ENCODE data around the gene OXSM.

DNA sequence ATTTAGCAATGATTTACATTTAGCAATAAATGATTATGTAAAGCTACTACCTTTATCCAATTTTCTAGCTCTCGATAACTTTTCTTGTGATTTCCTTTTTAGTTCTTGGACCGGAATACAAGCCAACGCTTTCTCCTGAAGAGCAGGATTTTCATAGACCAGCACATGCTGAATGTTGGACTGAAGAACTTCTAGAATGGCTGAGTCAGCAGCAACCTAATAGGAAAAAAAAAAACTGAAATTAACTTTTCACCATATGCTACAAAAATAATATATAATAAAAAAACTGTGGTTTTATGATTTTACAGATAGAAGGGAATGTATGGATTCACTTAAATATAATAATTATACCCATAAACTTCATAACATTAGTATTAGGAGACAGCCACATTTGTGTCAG, 38.8 kb upstream of the OXSM start:
- TF ChIP-seq, protein P1, sequence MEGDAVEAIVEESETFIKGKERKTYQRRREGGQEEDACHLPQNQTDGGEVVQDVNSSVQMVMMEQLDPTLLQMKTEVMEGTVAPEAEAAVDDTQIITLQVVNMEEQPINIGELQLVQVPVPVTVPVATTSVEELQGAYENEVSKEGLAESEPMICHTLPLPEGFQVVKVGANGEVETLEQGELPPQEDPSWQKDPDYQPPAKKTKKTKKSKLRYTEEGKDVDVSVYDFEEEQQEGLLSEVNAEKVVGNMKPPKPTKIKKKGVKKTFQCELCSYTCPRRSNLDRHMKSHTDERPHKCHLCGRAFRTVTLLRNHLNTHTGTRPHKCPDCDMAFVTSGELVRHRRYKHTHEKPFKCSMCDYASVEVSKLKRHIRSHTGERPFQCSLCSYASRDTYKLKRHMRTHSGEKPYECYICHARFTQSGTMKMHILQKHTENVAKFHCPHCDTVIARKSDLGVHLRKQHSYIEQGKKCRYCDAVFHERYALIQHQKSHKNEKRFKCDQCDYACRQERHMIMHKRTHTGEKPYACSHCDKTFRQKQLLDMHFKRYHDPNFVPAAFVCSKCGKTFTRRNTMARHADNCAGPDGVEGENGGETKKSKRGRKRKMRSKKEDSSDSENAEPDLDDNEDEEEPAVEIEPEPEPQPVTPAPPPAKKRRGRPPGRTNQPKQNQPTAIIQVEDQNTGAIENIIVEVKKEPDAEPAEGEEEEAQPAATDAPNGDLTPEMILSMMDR (IDR thresholded peaks at IDR 0.05), result no peak
- TF ChIP-seq POLR2A (IDR thresholded peaks at IDR 0.05), result no peak
